Metanephros (tissue), 2 donors: ENCODE data around the gene CHAF1A. TPM values are rescaled to one million over a fixed set of nuclear protein-coding genes. Genes with fewer than 3 reads are reported as not detected.

Source experiments
- small RNA-seq: library from RNA; depleted of rRNA; stranded (forward); fragments of <200 nt; gene quantifications from one replicate; pipeline ENCODE3, GENCODE V24; 2014; ENCODE audit warnings: low replicate concordance
- total RNA-seq: library from RNA; depleted of rRNA; stranded (reverse); fragments of >200 nt; gene quantifications from one replicate; pipeline ENCODE4 v1.2.3, GENCODE V29; 2014

The CHAF1A gene
- 15.5 TPM for total RNA-seq

GRCh38 chr19:4402171-4403004 lies at the start of gene CHAF1A:
TSS of gene CHAF1A (plus strand) at chr19:4402640. CDS start at chr19:4402763, 123 bp downstream.

GRCh38 chr19:4400135-4400936 lies 2.1 kb upstream of the CHAF1A start, which contains the start of gene SH3GL1:
TSS of gene SH3GL1 (minus strand) at chr19:4400547. CDS start at chr19:4400368, 179 bp downstream.

GRCh38 chr19:4457654-4458395 lies 55.4 kb downstream of the CHAF1A start, which contains the start of gene UBXN6:
TSS of gene UBXN6 (minus strand) at chr19:4457794. CDS start at chr19:4457697, 97 bp downstream.

GRCh38 chr19:4472174-4472974 lies 69.9 kb downstream of the CHAF1A start, which contains the start of gene HDGFL2:
TSS of gene HDGFL2 (plus strand) at chr19:4472297. CDS start at chr19:4472351, 54 bp downstream.

Small RNAs within 50 kb of the gene (small RNA-seq; reads per million reads assigned to genes)
- gene MIR4746: not detected

Other genes starting within 250 kb of the CHAF1A start
- gene CREB3L3, start 249.0 kb upstream of the CHAF1A start, total RNA-seq: 0.18 TPM
- gene SIRT6, start 220.1 kb upstream of the CHAF1A start, total RNA-seq: 14.0 TPM
- gene ANKRD24, start 220.0 kb upstream of the CHAF1A start, total RNA-seq: 1.9 TPM
- gene EBI3, start 173.1 kb upstream of the CHAF1A start, total RNA-seq: 0.82 TPM
- gene YJU2, start 155.6 kb upstream of the CHAF1A start, total RNA-seq: 24.1 TPM
- 5.6 TPM for gene SHD, start 123.4 kb upstream of the CHAF1A start, total RNA-seq
- gene TMIGD2, start 100.3 kb upstream of the CHAF1A start, total RNA-seq: 0.70 TPM
- gene FSD1, start 98.0 kb upstream of the CHAF1A start, total RNA-seq: 2.9 TPM
- 22.6 TPM for gene STAP2, start 63.8 kb upstream of the CHAF1A start, total RNA-seq
- 14.0 TPM for gene MPND, start 59.1 kb upstream of the CHAF1A start, total RNA-seq
- gene SH3GL1, start 2.1 kb upstream of the CHAF1A start, total RNA-seq: 34.4 TPM
- gene UBXN6, start 55.2 kb downstream of the CHAF1A start, total RNA-seq: 146 TPM
- 50.0 TPM for gene HDGFL2, start 69.7 kb downstream of the CHAF1A start, total RNA-seq
- 10.6 TPM for gene PLIN4, start 115.8 kb downstream of the CHAF1A start, total RNA-seq
- gene PLIN5, start 132.6 kb downstream of the CHAF1A start, total RNA-seq: 5.8 TPM
- 2.3 TPM for gene LRG1, start 137.4 kb downstream of the CHAF1A start, total RNA-seq
- 6.4 TPM for gene SEMA6B, start 157.0 kb downstream of the CHAF1A start, total RNA-seq
- 15.0 TPM for gene TNFAIP8L1, start 236.9 kb downstream of the CHAF1A start, total RNA-seq